NCI-H460 (cell line): ENCODE measurements around the gene MEPE. TPM values are rescaled to one million over a fixed set of nuclear protein-coding genes. Genes with fewer than 3 reads are reported as not detected.
A peak's percentile ranks its signal among the peaks of the same experiment; 100 is the strongest.

Experiments used
- DNase-seq: peaks from one replicate; pipeline ENCODE4 v3.0.0-alpha.2; 2016; ENCODE audit warnings: low read depth; ENCODE audit errors: extremely low read depth
- polyA plus RNA-seq: library from polyadenylated mRNA; depleted of rRNA; stranded (reverse); fragments of >200 nt; gene quantifications from 2 replicates; pipeline ENCODE4 v1.2.3, GENCODE V29; 2014; cell fraction: nucleus; rRNA removed
- total RNA-seq: library from RNA; depleted of rRNA; stranded (reverse); fragments of >200 nt; shearing (Covaris generic); gene quantifications from 2 replicates; pipeline ENCODE4 v1.2.3, GENCODE V29; 2014; rRNA removed

The MEPE gene
- total RNA-seq: not detected in 2 replicates
- not detected in 2 replicates for polyA plus RNA-seq

- no peak for DNase-seq
Measured at GRCh38 chr4:87832669-87833068, at the start of gene MEPE. TSS of gene MEPE (plus strand) at chr4:87832969. CDS start at chr4:87834715, 1,746 bp downstream.

- no peak for DNase-seq
Measured at GRCh38 chr4:87783781-87784180, 49.0 kb upstream of the MEPE start.

GRCh38 chr4:87785731-87786509 lies 46.8 kb upstream of the MEPE start:
- no peak for DNase-seq

GRCh38 chr4:87799301-87800113 lies 33.3 kb upstream of the MEPE start, which contains the start of gene IBSP:
TSS of gene IBSP (plus strand) at chr4:87799554. CDS start at chr4:87802362, 2,808 bp downstream.
- DNase-seq: no peak

- no peak for DNase-seq
Measured at GRCh38 chr4:87802858-87803257, 29.9 kb upstream of the MEPE start.

- DNase-seq: no peak
Measured at GRCh38 chr4:87803421-87803820, 29.3 kb upstream of the MEPE start.

- DNase-seq: no peak
Measured at GRCh38 chr4:87804871-87805270, 27.9 kb upstream of the MEPE start.

GRCh38 chr4:87805971-87806370 lies 26.8 kb upstream of the MEPE start:
- DNase-seq: no peak

- no peak for DNase-seq
Measured at GRCh38 chr4:87806520-87806919, 26.2 kb upstream of the MEPE start.

- no peak for DNase-seq
Measured at GRCh38 chr4:87807402-87807801, 25.4 kb upstream of the MEPE start.

GRCh38 chr4:87811977-87812376 lies 20.8 kb upstream of the MEPE start:
- no peak for DNase-seq

GRCh38 chr4:87819281-87819919 lies 13.4 kb upstream of the MEPE start:
- peak; percentile 28 for DNase-seq

GRCh38 chr4:87823200-87823599 lies 9.6 kb upstream of the MEPE start:
- DNase-seq: no peak

- DNase-seq: no peak
Measured at GRCh38 chr4:87823724-87824123, 9.0 kb upstream of the MEPE start.

- DNase-seq: no peak
Measured at GRCh38 chr4:87824352-87824751, 8.4 kb upstream of the MEPE start.

- DNase-seq: no peak
Measured at GRCh38 chr4:87834401-87834800, 1.6 kb downstream of the MEPE start.

GRCh38 chr4:87835197-87835596 lies 2.4 kb downstream of the MEPE start:
- DNase-seq: no peak

GRCh38 chr4:87835743-87836142 lies 3.0 kb downstream of the MEPE start:
- no peak for DNase-seq

GRCh38 chr4:87838205-87838604 lies 5.4 kb downstream of the MEPE start:
- no peak for DNase-seq

GRCh38 chr4:87838890-87839591 lies 6.3 kb downstream of the MEPE start:
- no peak for DNase-seq

GRCh38 chr4:87839592-87839946 lies 6.8 kb downstream of the MEPE start:
- DNase-seq: no peak
